Lung (tissue), 12 donors: ENCODE data around the gene NOTO. TPM values are rescaled to one million over a fixed set of nuclear protein-coding genes. Genes with fewer than 3 reads are reported as not detected.

Experiments
- ATAC-seq: fragments of 200-7000 bp; cut with Tn5 transposase; one replicate; pipeline ENCODE4 v1.9.1; 2020; ENCODE audit warnings: moderate number of reproducible peaks; ENCODE audit not compliant: insufficient read depth, low FRiP score
- DNase-seq, 3 donors: peaks; one replicate each; pipeline ENCODE4 v3.0.0-alpha.2; 2013 to 2017
- H3K27ac ChIP-seq, 2 donors: one replicate each; pipeline ENCODE4 v1.5.1; 2013; ENCODE audit warnings: mild to moderate bottlenecking in 2 of 2, moderate library complexity in 2 of 2, control low read depth in 1 of 2, inconsistent platforms in 1 of 2, low read depth in 1 of 2, low read length in 1 of 2
- H3K27me3 ChIP-seq, 3 donors: one replicate each; pipeline ENCODE4 v1.5.1; 2013; ENCODE audit warnings: low read length in 2 of 3; ENCODE audit not compliant: control insufficient read depth in 3 of 3, insufficient read depth in 3 of 3
- H3K36me3 ChIP-seq, 4 donors: one replicate each; pipeline ENCODE4 v1.5.1; 2013; ENCODE audit warnings: low read length in 4 of 4, mild to moderate bottlenecking in 1 of 4, moderate library complexity in 1 of 4; ENCODE audit not compliant: control insufficient read depth in 4 of 4, insufficient read depth in 4 of 4
- H3K4me1 ChIP-seq, 5 donors: one replicate each; pipeline ENCODE4 v1.5.1; 2013; ENCODE audit warnings: low read length in 5 of 5, mild to moderate bottlenecking in 2 of 5, moderate library complexity in 1 of 5; ENCODE audit not compliant: control insufficient read depth in 5 of 5, insufficient read depth in 5 of 5
- H3K4me3 ChIP-seq: one replicate; pipeline ENCODE4 v1.5.1; 2013; ENCODE audit warnings: mild to moderate bottlenecking, control low read depth, moderate library complexity
- H3K9ac ChIP-seq, 2 donors: one replicate each; pipeline ENCODE4 v1.5.1; 2013; ENCODE audit warnings: low read length in 2 of 2, control low read depth in 1 of 2; ENCODE audit not compliant: insufficient read depth in 1 of 2
- H3K9me3 ChIP-seq, 4 donors: one replicate each; pipeline ENCODE4 v1.5.1; 2013; ENCODE audit warnings: low read length in 3 of 4, mild to moderate bottlenecking in 1 of 4, moderate library complexity in 1 of 4; ENCODE audit not compliant: control insufficient read depth in 4 of 4, insufficient read depth in 3 of 4
- CTCF ChIP-seq: IDR thresholded peaks from 2 replicates; pipeline ENCODE4 v1.5.1; 2012; ENCODE audit warnings: mild to moderate bottlenecking; ENCODE audit errors: control extremely low read depth, extremely low read depth
- WGBS, 2 donors: extraction: QIAGEN DNeasy Blood & Tissue Kit; methylation state at CpG; one replicate each; pipeline ENCODE4 v1.1.7; 2013; 5-methylcytosine and 5-hydroxymethylcytosine counted together
- polyA plus RNA-seq, 2 donors: library from polyadenylated mRNA; stranded (reverse); fragments of 200-250 nt; gene quantifications; one replicate each; pipeline ENCODE4 v1.2.1, GENCODE V29; 2013
- total RNA-seq, 2 donors: library from RNA; depleted of rRNA in 1 of 2; stranded (reverse); fragments of >200 nt in 1 of 2; gene quantifications; one replicate each; pipeline ENCODE4 v1.2.1, GENCODE V29; 2014 to 2021
- donor health status: control.
- donor health status: control.
- donor health status: Bipolar disorder and iron deficiency.
- donor health status: healthy.
- donor health status: DM: yes; HTN: yes; CAD: no.

NOTO gene
- total and polyA plus RNA-seq, 4 donors: not detected

- peaks cover 4 to 28% (median 15%) of the 10 kb centered on the region in 4 donors for H3K36me3 ChIP-seq
- H3K4me3 ChIP-seq: no peak overlapping the region
- H3K4me1 ChIP-seq: peaks cover 0 to 15% (median 11%) of the 10 kb centered on the region in 5 donors
- TF ChIP-seq CTCF: no peak
- no peaks in the 10 kb centered on the region for H3K27me3 ChIP-seq
- H3K9me3 ChIP-seq: no peaks in the 10 kb centered on the region
- ATAC-seq (no peak), DNase-seq (no peak)
- no peak overlapping the region for H3K27ac ChIP-seq
- WGBS, 2 donors: 76 to 87% methylated on average over 3 of the region's 3 CpGs
- no peak overlapping the region for H3K9ac ChIP-seq
Measured at GRCh38 chr2:73238149-73238548, 35.8 kb downstream of the NOTO start.

GRCh38 chr2:73238976-73239375 lies 36.6 kb downstream of the NOTO start:
- ATAC-seq (no peak), DNase-seq (no peak)
- Histone ChIP-seq H3K36me3 (peaks cover 9 to 35% (median 17%) of the 10 kb centered on the region in 4 donors), H3K27ac (no peak overlapping the region), H3K9me3 (no peaks in the 10 kb centered on the region), H3K4me1 (peaks cover 0 to 19% (median 11%) of the 10 kb centered on the region in 5 donors), H3K27me3 (no peaks in the 10 kb centered on the region), H3K4me3 (no peak overlapping the region), H3K9ac (no peak overlapping the region)
- TF ChIP-seq CTCF: no peak
- 90% methylated on average over 1 of the region's 1 CpG for WGBS, 2 donors

GRCh38 chr2:73239776-73240175 lies 37.4 kb downstream of the NOTO start:
- Histone ChIP-seq H3K9me3 (no peaks in the 10 kb centered on the region), H3K27ac (peak overlapping the region in 1 of 2 donors; percentile 35), H3K4me1 (peaks cover 0 to 19% (median 11%) of the 10 kb centered on the region in 5 donors), H3K27me3 (no peaks in the 10 kb centered on the region), H3K9ac (no peak overlapping the region), H3K36me3 (peaks cover 13 to 42% (median 24%) of the 10 kb centered on the region in 4 donors), H3K4me3 (no peak overlapping the region)
- ATAC-seq (no peak), DNase-seq (no peak)
- 51 to 59% methylated on average over 3 of the region's 3 CpGs for WGBS, 2 donors
- TF ChIP-seq CTCF: no peak
